ENCODE measurements around the gene RNF5.

RNF5 gene

GRCh38 chr6:32151863-32152768 is 26.1 kb upstream of the RNF5 start, which contains the start of gene PRRT1:
PRRT1 (minus strand) TSS chr6:32151939; CDS start chr6:32151827, 112 bp downstream.
- no peak for DNase-seq (ENCODE audit: low read depth)

- no peak for DNase-seq (ENCODE audit: low read depth)
Measured at GRCh38 chr6:32152769-32153563, 25.2 kb upstream of the RNF5 start.

GRCh38 chr6:32153564-32154513 is 24.4 kb upstream of the RNF5 start, which contains the start of gene PPT2:
PPT2 (plus strand) TSS chr6:32154141; CDS start chr6:32154595, 454 bp downstream.
- peak; percentile 66 for DNase-seq (ENCODE audit: low read depth)

- DNase-seq (ENCODE audit: low read depth): peak; percentile 54
Measured at GRCh38 chr6:32154514-32155161, 23.6 kb upstream of the RNF5 start.

GRCh38 chr6:32156891-32157290 is 21.3 kb upstream of the RNF5 start:
- no peak for DNase-seq (ENCODE audit: low read depth)

- no peak for DNase-seq (ENCODE audit: low read depth)
Measured at GRCh38 chr6:32158052-32158451, 20.2 kb upstream of the RNF5 start.

- DNase-seq (ENCODE audit: low read depth): no peak
Measured at GRCh38 chr6:32163559-32164258, 14.5 kb upstream of the RNF5 start.

- no peak for DNase-seq (ENCODE audit: low read depth)
Measured at GRCh38 chr6:32164295-32164694, 13.9 kb upstream of the RNF5 start, which contains the start of gene EGFL8. EGFL8 (plus strand) TSS chr6:32164595; CDS start chr6:32166166, 1,571 bp downstream.

- DNase-seq (ENCODE audit: low read depth): no peak
Measured at GRCh38 chr6:32166411-32167061, 11.7 kb upstream of the RNF5 start.

- DNase-seq (ENCODE audit: low read depth): no peak
Measured at GRCh38 chr6:32167154-32167760, 10.9 kb upstream of the RNF5 start.

GRCh38 chr6:32167761-32168262 is 10.4 kb upstream of the RNF5 start:
- no peak for DNase-seq (ENCODE audit: low read depth)

- DNase-seq (ENCODE audit: low read depth): no peak
Measured at GRCh38 chr6:32168350-32168749, 9.9 kb upstream of the RNF5 start.

- DNase-seq (ENCODE audit: low read depth): no peak
Measured at GRCh38 chr6:32168807-32169591, 9.2 kb upstream of the RNF5 start.

- no peak for DNase-seq (ENCODE audit: low read depth)
Measured at GRCh38 chr6:32170294-32170693, 7.9 kb upstream of the RNF5 start.

GRCh38 chr6:32171234-32171633 is 7.0 kb upstream of the RNF5 start:
- no peak for DNase-seq (ENCODE audit: low read depth)

GRCh38 chr6:32173051-32173727 is 5.0 kb upstream of the RNF5 start:
- DNase-seq (ENCODE audit: low read depth): no peak

- DNase-seq (ENCODE audit: low read depth): no peak
Measured at GRCh38 chr6:32174416-32174815, 3.8 kb upstream of the RNF5 start.

- no peak for DNase-seq (ENCODE audit: low read depth)
Measured at GRCh38 chr6:32175322-32175710, 2.9 kb upstream of the RNF5 start.

Data from activated T-cell treated with anti-CD3 and anti-CD28 coated beads for 1 hour (primary cell).